Amygdala (tissue), 56 donors: ENCODE data around the gene WNK1.
"Not testable (repeated sequence)": the region's sequence is repeated elsewhere in the genome, so short reads cannot be mapped to it uniquely, and the experiment has no call there.

Experiments used
- DNase-seq, 56 donors: peaks; one replicate each; lab custom pipeline; 2025; lab: John Stamatoyannopoulos, UW

The WNK1 gene

DNA sequence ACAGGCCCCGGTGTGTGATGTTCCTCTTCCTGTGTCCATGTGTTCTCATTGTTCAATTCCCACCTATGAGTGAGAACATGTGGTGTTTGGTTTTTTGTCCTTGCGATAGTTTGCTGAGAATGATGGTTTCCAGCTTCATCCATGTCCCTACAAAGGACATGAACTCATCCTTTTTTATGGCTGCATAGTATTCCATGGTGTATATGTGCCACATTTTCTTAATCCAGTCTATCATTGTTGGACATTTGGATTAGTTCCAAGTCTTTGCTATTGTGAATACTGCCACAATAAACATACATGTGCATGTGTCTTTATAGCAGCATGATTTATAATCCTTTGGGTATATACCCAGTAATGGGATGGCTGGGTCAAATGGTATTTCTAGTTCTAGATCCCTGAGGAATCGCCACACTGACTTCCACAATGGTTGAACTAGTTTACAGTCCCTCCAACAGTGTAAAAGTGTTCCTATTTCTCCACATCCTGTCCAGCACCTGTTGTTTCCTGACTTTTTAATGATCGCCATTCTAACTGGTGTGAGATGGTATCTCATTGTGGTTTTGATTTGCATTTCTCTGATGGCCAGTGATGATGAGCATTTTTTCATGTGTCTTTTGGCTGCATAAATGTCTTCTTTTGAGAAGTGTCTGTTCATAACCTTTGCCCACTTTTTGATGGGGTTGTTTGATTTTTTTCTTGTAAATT is 97.5 kb downstream of the WNK1 start:
- not testable (repeated sequence) for DNase-seq

GRCh38 chr12:851343-851742 is 99.0 kb downstream of the WNK1 start:
- DNase-seq, result no peak

- no peak for DNase-seq
Observed at GRCh38 chr12:851913-852312, 99.5 kb downstream of the WNK1 start.

- no peak for DNase-seq
Observed at GRCh38 chr12:852864-853263, 100.5 kb downstream of the WNK1 start.

DNA sequence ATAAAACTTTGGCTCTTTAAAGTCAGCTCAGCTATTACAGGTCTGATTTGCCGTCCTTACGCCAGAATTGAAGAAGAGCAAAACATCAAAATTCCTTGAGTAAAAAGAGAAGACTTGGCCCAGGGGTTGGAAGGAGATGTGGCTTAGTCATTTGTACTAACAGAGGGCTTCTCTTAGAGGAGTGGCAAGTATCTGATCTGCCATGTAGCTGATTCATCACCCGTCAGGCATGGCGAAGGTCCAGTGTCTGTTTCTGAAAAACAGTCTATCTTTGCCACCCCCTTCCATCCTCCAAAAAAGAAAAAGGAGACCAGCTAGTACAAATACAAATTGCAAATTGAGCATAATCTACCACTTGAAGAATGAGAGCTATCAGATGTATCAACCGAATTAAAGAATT is 105.2 kb downstream of the WNK1 start:
- DNase-seq, result peak in 1 of 56 donors; percentile 11

GRCh38 chr12:862303-862911 is 110.0 kb downstream of the WNK1 start:
- DNase-seq, result no peak

GRCh38 chr12:863285-863684 is 110.9 kb downstream of the WNK1 start:
- no peak for DNase-seq

GRCh38 chr12:865614-866013 is 113.2 kb downstream of the WNK1 start:
- no peak for DNase-seq

- DNase-seq, result no peak
Observed at GRCh38 chr12:867905-868304, 115.5 kb downstream of the WNK1 start.

DNA sequence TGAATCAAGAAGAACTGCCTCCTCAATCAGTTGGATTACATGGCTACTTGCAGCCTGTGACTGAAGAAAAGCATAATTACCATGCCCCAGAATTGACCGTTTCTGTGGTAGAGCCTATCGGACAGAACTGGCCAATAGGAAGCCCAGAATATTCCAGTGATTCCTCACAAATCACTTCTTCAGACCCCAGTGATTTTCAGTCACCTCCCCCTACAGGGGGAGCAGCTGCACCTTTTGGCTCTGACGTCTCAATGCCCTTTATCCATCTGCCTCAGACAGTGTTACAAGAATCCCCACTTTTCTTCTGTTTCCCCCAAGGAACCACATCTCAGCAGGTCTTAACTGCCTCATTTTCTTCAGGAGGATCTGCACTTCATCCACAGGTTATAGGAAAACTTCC is 116.3 kb downstream of the WNK1 start:
- no peak for DNase-seq

- no peak for DNase-seq
Observed at GRCh38 chr12:870378-870777, 118.0 kb downstream of the WNK1 start.

DNA sequence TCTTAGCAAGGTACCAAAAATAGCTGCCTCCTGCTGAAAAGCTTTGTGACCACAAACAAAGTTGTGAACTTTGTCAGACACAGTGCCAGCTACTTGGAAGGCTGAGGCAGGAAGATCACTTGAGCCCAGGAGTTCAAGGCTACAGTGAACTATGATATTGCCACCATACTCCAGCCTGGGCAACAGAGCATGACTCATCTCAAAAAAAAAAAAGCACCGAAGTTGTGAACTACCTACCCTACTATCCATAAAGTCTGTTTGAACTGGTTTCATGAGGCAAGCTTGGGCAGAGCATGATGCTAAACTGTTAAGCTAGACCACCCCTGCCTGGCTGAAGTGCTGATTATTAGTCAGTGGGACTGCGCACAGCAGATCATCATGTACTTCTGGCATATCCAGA is 121.6 kb downstream of the WNK1 start:
- DNase-seq, result no peak

DNA sequence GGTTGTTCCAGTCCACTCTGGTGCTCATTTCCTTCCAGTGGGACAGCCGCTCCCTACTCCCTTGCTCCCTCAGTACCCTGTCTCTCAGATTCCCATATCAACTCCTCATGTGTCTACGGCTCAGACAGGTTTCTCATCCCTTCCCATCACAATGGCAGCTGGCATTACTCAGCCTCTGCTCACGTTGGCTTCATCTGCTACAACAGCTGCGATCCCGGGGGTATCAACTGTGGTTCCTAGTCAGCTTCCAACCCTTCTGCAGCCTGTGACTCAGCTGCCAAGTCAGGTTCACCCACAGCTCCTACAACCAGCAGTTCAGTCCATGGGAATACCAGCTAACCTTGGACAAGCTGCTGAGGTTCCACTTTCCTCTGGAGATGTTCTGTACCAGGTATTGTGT is 127.3 kb downstream of the WNK1 start:
- no peak for DNase-seq

DNA sequence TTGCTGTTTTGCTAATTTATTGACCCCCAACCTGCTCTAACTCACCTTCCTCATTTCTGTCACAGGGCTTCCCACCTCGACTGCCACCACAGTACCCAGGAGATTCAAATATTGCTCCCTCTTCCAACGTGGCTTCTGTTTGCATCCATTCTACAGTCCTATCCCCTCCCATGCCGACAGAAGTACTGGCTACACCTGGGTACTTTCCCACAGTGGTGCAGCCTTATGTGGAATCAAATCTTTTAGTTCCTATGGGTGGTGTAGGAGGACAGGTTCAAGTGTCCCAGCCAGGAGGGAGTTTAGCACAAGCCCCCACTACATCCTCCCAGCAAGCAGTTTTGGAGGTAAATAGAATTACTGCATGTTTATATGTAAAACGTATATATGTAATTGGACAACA is 128.3 kb downstream of the WNK1 start:
- DNase-seq, result no peak

DNA sequence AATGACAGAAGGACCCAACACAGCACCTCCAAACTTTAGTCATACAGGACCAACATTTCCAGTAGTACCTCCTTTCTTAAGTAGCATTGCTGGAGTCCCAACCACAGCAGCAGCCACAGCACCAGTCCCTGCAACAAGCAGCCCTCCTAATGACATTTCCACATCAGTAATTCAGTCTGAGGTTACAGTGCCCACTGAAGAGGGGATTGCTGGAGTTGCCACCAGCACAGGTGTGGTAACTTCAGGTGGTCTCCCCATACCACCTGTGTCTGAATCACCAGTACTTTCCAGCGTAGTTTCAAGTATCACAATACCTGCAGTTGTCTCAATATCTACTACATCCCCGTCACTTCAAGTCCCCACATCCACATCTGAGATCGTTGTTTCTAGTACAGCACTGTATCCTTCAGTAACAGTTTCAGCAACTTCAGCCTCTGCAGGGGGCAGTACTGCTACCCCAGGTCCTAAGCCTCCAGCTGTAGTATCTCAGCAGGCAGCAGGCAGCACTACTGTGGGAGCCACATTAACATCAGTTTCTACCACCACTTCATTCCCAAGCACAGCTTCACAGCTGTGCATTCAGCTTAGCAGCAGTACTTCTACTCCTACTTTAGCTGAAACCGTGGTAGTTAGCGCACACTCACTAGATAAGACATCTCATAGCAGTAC is 132.5 kb downstream of the WNK1 start:
- no peak for DNase-seq

DNA sequence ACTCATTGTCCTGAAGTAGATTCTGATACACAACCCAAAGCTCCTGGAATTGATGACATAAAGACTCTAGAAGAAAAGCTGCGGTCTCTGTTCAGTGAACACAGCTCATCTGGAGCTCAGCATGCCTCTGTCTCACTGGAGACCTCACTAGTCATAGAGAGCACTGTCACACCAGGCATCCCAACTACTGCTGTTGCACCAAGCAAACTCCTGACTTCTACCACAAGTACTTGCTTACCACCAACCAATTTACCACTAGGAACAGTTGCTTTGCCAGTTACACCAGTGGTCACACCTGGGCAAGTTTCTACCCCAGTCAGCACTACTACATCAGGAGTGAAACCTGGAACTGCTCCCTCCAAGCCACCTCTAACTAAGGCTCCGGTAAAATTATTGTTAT is 133.3 kb downstream of the WNK1 start:
- DNase-seq, result no peak

- DNase-seq, result no peak
Observed at GRCh38 chr12:886206-886605, 133.8 kb downstream of the WNK1 start.

GRCh38 chr12:894226-894625 is 141.8 kb downstream of the WNK1 start:
- DNase-seq, result no peak

- DNase-seq, result no peak
Observed at GRCh38 chr12:896031-896430, 143.7 kb downstream of the WNK1 start.

DNA sequence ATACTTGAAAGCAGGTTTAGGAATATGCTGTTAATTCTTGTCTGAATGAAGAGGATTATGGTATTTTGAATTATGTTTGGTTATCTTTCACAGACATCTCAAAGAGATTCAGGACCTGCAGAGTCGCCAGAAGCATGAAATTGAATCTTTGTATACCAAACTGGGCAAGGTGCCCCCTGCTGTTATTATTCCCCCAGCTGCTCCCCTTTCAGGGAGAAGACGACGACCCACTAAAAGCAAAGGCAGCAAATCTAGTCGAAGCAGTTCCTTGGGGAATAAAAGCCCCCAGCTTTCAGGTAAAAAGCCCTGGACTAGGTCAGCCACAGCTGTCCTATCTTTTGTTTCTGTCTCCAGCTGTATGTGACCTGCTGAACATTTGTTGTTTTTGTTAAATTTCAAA is 145.0 kb downstream of the WNK1 start:
- DNase-seq, result no peak

GRCh38 chr12:902581-902980 is 150.2 kb downstream of the WNK1 start:
- no peak for DNase-seq

GRCh38 chr12:903055-903454 is 150.7 kb downstream of the WNK1 start:
- no peak for DNase-seq
